Subcutaneous adipose tissue (tissue), 4 donors: ENCODE results near the gene CRPPA. TPM values are rescaled to one million over a fixed set of nuclear protein-coding genes. Genes with fewer than 3 reads are reported as not detected.

Experiments
- CTCF ChIP-seq: fragments of 450-650 bp; IDR thresholded peaks from one replicate; pipeline ENCODE4 v1.5.1; 2016; ENCODE audit warnings: low read depth, mild to moderate bottlenecking, control low read depth, antibody characterized with exemption, moderate library complexity
- small RNA-seq: library from RNA; depleted of rRNA; stranded (forward); fragments of <200 nt; gene quantifications from one replicate; pipeline ENCODE3, GENCODE V24; 2016
- total RNA-seq, 4 donors: library from RNA; depleted of rRNA; stranded (reverse); fragments of >200 nt; gene quantifications; one replicate each; pipeline ENCODE4 v1.1.0, GENCODE V29; 2016

The CRPPA gene
- total RNA-seq, 4 donors from 2014 or later, result 0.68 to 3.1 (median 2.0) TPM

- no peak for TF ChIP-seq CTCF
These were observed 26.2 kb downstream of the CRPPA start for GRCh38 chr7:16395121-16395520.

GRCh38 chr7:16393862-16394422, 27.4 kb downstream of the CRPPA start:
- TF ChIP-seq CTCF, result no peak

GRCh38 chr7:16392990-16393523, 28.3 kb downstream of the CRPPA start:
- TF ChIP-seq CTCF, result no peak

Small RNAs within 50 kb of the gene (small RNA-seq; reads per million reads assigned to genes)
- not detected for gene AC005014.3

Other genes with a start within 250 kb of the CRPPA start
- not detected for gene SOSTDC1, start 44.2 kb upstream of the CRPPA start, total RNA-seq
- not detected for gene LRRC72, start 105.3 kb upstream of the CRPPA start, total RNA-seq
- gene ANKMY2, start 224.2 kb upstream of the CRPPA start, total RNA-seq, result 10 to 100 TPM; 19.2 to 24.9 (median 21.1) TPM
- gene BZW2, start 224.6 kb upstream of the CRPPA start, total RNA-seq, result 10 to 100 TPM; 39.0 to 94.6 (median 46.1) TPM